ENCODE results near the gene PPP4R3A.

The PPP4R3A gene

GRCh38 chr14:91458612-91459011 is 51.5 kb downstream of the PPP4R3A start:
- DNase-seq (ENCODE audit: insufficient read length, low spot score) (no peak), FAIRE-seq (no peak)
- no peak for TF ChIP-seq CTCF (IDR thresholded peaks at IDR 0.05; ENCODE audit: insufficient read depth, missing control alignments)

- no peak for TF ChIP-seq CTCF (IDR thresholded peaks at IDR 0.05; ENCODE audit: insufficient read depth, missing control alignments)
- DNase-seq (ENCODE audit: insufficient read length, low spot score) = no peak
- no peak for FAIRE-seq
Measured at GRCh38 chr14:91456283-91456682, 53.8 kb downstream of the PPP4R3A start.

GRCh38 chr14:91454580-91454979 is 55.5 kb downstream of the PPP4R3A start:
- no peak for DNase-seq (ENCODE audit: insufficient read length, low spot score)
- no peak for FAIRE-seq
- no peak for TF ChIP-seq CTCF (IDR thresholded peaks at IDR 0.05; ENCODE audit: insufficient read depth, missing control alignments)

GRCh38 chr14:91454155-91454554 is 56.0 kb downstream of the PPP4R3A start:
- no peak for FAIRE-seq
- no peak for DNase-seq (ENCODE audit: insufficient read length, low spot score)
- no peak for TF ChIP-seq CTCF (IDR thresholded peaks at IDR 0.05; ENCODE audit: insufficient read depth, missing control alignments)

- FAIRE-seq = no peak
- TF ChIP-seq CTCF (IDR thresholded peaks at IDR 0.05; ENCODE audit: insufficient read depth, missing control alignments) = no peak
- DNase-seq (ENCODE audit: insufficient read length, low spot score) = no peak
Measured at GRCh38 chr14:91453744-91454143, 56.4 kb downstream of the PPP4R3A start.

- TF ChIP-seq CTCF (IDR thresholded peaks at IDR 0.05; ENCODE audit: insufficient read depth, missing control alignments) = no peak
- no peak for DNase-seq (ENCODE audit: insufficient read length, low spot score)
- FAIRE-seq = no peak
Measured at GRCh38 chr14:91444335-91445020, 65.6 kb downstream of the PPP4R3A start.

GRCh38 chr14:91439345-91439744 is 70.8 kb downstream of the PPP4R3A start:
- FAIRE-seq = no peak
- TF ChIP-seq CTCF (IDR thresholded peaks at IDR 0.05; ENCODE audit: insufficient read depth, missing control alignments) = no peak

More at GRCh38 chr14:91439345-91439744, 70.8 kb downstream of the PPP4R3A start:
- DNase-seq (ENCODE audit: insufficient read length, low spot score) = no peak

Data from D721Med (cell line).